Measurements from ENCODE around the gene SORCS2. TPM values are rescaled to one million over a fixed set of nuclear protein-coding genes. Genes with fewer than 3 reads are reported as not detected.

Gene SORCS2
- total and polyA plus RNA-seq, 2 of the 13 experiments (the other 11 are each of a cell fraction or from before 2014, with no cell fraction given), result 0.82 to 1.0 TPM

DNA sequence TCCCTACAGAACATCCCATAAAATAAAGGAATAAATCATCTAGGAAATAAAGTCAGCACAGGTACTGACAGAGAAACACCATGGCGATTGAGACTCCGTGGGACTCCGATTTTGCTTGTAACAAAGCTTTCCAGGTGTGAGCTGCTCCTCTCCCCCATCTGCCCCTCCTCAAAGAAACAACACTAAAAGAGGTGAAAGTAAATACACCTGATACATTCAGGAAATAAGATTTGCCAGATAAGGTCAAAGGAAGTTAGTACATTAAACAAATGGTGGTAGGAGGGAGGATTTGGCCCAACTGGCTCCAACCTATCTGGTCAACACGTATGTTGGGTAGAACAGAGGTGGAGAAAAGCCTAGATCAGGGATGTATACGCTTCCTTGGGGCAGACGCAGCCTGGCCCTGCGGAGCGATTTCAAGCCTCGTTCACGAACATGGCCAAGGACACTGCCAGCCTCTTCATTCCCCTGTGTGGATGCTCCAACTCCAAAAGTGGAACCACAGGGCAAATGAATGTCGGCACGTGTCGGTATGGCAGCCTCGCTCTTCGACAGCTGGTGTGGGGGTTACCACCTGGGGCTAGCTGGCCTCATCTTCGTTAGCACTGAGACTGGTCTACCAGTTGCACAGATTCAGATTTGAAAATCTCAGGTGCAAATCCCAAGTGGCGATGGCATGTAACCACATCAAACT lies 584.8 kb downstream of the SORCS2 start:
- intact Hi-C loops (cut with micrococcal nuclease; ENCODE audit: unreplicated experiment) (no loop called here), in situ Hi-C loops (cut with HindIII; ENCODE audit: extremely low pct_ligation_motif_present, low pct_unique_long_range_greater_than_20kb) (no loop called here)
- H3K27me3 ChIP-seq (ENCODE audit: control insufficient read depth in 1 of 2, insufficient read depth in 2 of 2, low read length in 2 of 2), result no peaks in the 10 kb centered on the region
- POLR2A ChIA-PET, result no interaction called here
- no peak overlapping the region for H3K27ac ChIP-seq (ENCODE audit: extremely low read length, insufficient read depth, low read length)
- H2AFZ ChIP-seq (ENCODE audit: low read length), result no peak overlapping the region
- no peak for FAIRE-seq
- no peaks in the 10 kb centered on the region for H3K9me3 ChIP-seq (ENCODE audit: low read length)
- DNase-seq (ENCODE audit: low spot score), result no peak
- peaks cover 50% of the 10 kb centered on the region for H3K4me1 ChIP-seq (ENCODE audit: insufficient read depth, low read length)
- no TSS peak for BruUV-seq (replicated peaks)
- 97% methylated on average over 13 of the region's 17 CpGs for WGBS (ENCODE audit: low lambda C conversion rate)
- no peaks in the 10 kb centered on the region for H3K79me2 ChIP-seq (ENCODE audit: insufficient read depth, low read length)
- CTCF ChIA-PET (ENCODE audit: low intra/inter-chr PET ratio, low total read pairs), result no interaction called here
- H4K20me1 ChIP-seq (ENCODE audit: insufficient read depth, low read length), result no peaks in the 10 kb centered on the region
- peaks cover 9 to 27% of the 10 kb centered on the region in 2 experiments; a peak in 4 of 5 replicates for H3K36me3 ChIP-seq (replicated peaks in 1 of 2; ENCODE audit: control insufficient read depth in 1 of 2, insufficient read depth in 2 of 2, low read length in 2 of 2)
- no peak overlapping the region for H3K9ac ChIP-seq (ENCODE audit: insufficient read depth, low read depth, low read length)
- no peak for ATAC-seq
- H3K4me3 ChIP-seq (replicated peaks in 1 of 3; ENCODE audit: insufficient read depth in 1 of 3, low read depth in 2 of 3, low read length in 3 of 3), result no peak overlapping the region
- no peak overlapping the region for H3K4me2 ChIP-seq (ENCODE audit: low read depth, low read length)
- TF ChIP-seq, protein P1, sequence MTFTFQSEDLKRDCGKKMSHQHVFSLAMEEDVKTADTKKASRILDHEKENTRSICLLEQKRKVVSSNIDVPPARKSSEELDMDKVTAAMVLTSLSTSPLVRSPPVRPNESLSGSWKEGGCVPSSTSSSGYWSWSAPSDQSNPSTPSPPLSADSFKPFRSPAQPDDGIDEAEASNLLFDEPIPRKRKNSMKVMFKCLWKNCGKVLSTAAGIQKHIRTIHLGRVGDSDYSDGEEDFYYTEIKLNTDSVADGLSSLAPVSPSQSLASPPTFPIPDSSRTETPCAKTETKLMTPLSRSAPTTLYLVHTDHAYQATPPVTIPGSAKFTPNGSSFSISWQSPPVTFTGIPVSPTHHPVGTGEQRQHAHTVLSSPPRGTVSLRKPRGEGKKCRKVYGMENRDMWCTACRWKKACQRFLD (CRISPR knock-in tag; IDR thresholded peaks at IDR 0.05; ENCODE audit: borderline replicate concordance), result no peak
- no peak for TF ChIP-seq FOXK2 (IDR thresholded peaks at IDR 0.05)
- TF ChIP-seq HNRNPH1 (optimal IDR thresholded peaks at IDR 0.05; ENCODE audit: low read depth, low read length), result no peak
- TF ChIP-seq, protein P2, sequence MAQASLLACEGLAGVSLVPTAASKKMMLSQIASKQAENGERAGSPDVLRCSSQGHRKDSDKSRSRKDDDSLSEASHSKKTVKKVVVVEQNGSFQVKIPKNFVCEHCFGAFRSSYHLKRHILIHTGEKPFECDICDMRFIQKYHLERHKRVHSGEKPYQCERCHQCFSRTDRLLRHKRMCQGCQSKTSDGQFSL (CRISPR knock-in tag; IDR thresholded peaks at IDR 0.05), result no peak
- TF ChIP-seq, protein P3, sequence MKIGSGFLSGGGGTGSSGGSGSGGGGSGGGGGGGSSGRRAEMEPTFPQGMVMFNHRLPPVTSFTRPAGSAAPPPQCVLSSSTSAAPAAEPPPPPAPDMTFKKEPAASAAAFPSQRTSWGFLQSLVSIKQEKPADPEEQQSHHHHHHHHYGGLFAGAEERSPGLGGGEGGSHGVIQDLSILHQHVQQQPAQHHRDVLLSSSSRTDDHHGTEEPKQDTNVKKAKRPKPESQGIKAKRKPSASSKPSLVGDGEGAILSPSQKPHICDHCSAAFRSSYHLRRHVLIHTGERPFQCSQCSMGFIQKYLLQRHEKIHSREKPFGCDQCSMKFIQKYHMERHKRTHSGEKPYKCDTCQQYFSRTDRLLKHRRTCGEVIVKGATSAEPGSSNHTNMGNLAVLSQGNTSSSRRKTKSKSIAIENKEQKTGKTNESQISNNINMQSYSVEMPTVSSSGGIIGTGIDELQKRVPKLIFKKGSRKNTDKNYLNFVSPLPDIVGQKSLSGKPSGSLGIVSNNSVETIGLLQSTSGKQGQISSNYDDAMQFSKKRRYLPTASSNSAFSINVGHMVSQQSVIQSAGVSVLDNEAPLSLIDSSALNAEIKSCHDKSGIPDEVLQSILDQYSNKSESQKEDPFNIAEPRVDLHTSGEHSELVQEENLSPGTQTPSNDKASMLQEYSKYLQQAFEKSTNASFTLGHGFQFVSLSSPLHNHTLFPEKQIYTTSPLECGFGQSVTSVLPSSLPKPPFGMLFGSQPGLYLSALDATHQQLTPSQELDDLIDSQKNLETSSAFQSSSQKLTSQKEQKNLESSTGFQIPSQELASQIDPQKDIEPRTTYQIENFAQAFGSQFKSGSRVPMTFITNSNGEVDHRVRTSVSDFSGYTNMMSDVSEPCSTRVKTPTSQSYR (CRISPR knock-in tag; IDR thresholded peaks at IDR 0.05; ENCODE audit: borderline replicate concordance), result no peak
- no peak for TF ChIP-seq ELF3 (CRISPR knock-in tag; IDR thresholded peaks at IDR 0.05)
- TF ChIP-seq, protein P4, sequence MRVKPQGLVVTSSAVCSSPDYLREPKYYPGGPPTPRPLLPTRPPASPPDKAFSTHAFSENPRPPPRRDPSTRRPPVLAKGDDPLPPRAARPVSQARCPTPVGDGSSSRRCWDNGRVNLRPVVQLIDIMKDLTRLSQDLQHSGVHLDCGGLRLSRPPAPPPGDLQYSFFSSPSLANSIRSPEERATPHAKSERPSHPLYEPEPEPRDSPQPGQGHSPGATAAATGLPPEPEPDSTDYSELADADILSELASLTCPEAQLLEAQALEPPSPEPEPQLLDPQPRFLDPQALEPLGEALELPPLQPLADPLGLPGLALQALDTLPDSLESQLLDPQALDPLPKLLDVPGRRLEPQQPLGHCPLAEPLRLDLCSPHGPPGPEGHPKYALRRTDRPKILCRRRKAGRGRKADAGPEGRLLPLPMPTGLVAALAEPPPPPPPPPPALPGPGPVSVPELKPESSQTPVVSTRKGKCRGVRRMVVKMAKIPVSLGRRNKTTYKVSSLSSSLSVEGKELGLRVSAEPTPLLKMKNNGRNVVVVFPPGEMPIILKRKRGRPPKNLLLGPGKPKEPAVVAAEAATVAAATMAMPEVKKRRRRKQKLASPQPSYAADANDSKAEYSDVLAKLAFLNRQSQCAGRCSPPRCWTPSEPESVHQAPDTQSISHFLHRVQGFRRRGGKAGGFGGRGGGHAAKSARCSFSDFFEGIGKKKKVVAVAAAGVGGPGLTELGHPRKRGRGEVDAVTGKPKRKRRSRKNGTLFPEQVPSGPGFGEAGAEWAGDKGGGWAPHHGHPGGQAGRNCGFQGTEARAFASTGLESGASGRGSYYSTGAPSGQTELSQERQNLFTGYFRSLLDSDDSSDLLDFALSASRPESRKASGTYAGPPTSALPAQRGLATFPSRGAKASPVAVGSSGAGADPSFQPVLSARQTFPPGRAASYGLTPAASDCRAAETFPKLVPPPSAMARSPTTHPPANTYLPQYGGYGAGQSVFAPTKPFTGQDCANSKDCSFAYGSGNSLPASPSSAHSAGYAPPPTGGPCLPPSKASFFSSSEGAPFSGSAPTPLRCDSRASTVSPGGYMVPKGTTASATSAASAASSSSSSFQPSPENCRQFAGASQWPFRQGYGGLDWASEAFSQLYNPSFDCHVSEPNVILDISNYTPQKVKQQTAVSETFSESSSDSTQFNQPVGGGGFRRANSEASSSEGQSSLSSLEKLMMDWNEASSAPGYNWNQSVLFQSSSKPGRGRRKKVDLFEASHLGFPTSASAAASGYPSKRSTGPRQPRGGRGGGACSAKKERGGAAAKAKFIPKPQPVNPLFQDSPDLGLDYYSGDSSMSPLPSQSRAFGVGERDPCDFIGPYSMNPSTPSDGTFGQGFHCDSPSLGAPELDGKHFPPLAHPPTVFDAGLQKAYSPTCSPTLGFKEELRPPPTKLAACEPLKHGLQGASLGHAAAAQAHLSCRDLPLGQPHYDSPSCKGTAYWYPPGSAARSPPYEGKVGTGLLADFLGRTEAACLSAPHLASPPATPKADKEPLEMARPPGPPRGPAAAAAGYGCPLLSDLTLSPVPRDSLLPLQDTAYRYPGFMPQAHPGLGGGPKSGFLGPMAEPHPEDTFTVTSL (CRISPR knock-in tag; IDR thresholded peaks at IDR 0.05; ENCODE audit: borderline replicate concordance), result no peak
- TF ChIP-seq, protein P5, sequence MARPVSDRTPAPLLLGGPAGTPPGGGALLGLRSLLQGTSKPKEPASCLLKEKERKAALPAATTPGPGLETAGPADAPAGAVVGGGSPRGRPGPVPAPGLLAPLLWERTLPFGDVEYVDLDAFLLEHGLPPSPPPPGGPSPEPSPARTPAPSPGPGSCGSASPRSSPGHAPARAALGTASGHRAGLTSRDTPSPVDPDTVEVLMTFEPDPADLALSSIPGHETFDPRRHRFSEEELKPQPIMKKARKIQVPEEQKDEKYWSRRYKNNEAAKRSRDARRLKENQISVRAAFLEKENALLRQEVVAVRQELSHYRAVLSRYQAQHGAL (CRISPR knock-in tag; IDR thresholded peaks at IDR 0.05; ENCODE audit: not compliant biosample characterization), result no peak
- TF ChIP-seq ZNF605 (CRISPR knock-in tag; IDR thresholded peaks at IDR 0.05), result no peak
- TF ChIP-seq RARG (CRISPR knock-in tag; IDR thresholded peaks at IDR 0.05; ENCODE audit: low read depth), result no peak
- TF ChIP-seq CHD2 (IDR thresholded peaks at IDR 0.05; ENCODE audit: low read depth, low read length), result no peak
